Adipose tissue (tissue), 3 donors: ENCODE measurements around the gene SLC16A5. TPM values are rescaled to one million over a fixed set of nuclear protein-coding genes. Genes with fewer than 3 reads are reported as not detected.

ENCODE experiments used
- H3K27ac ChIP-seq: one replicate; pipeline ENCODE4 v1.5.1; 2013; ENCODE audit warnings: low read depth, low read length
- WGBS, 3 donors: extraction: QIAGEN DNeasy Blood & Tissue Kit; methylation state at CpG; one replicate each; pipeline ENCODE4 v1.1.7; 2013; 5-methylcytosine and 5-hydroxymethylcytosine counted together
- polyA plus RNA-seq, 3 donors: library from polyadenylated mRNA; stranded (reverse); fragments of 200-250 nt; gene quantifications; one replicate each; pipeline ENCODE4 v1.2.3, GENCODE V29; 2013
- donor health status: healthy with polysubstance abuse.
- donor health status: Bipolar disorder and iron deficiency.
- donor health status: healthy.

Gene SLC16A5
- polyA plus RNA-seq, 3 donors, result 2.0 to 7.1 (median 5.6) TPM

GRCh38 chr17:75078284-75079022 lies 9.3 kb upstream of the SLC16A5 start:
- H3K27ac ChIP-seq, result no peak overlapping the region
- 64 to 71% (median 68%) methylated on average over 17 of the region's 17 CpGs for WGBS, 3 donors

- H3K27ac ChIP-seq, result no peak overlapping the region
- WGBS, 3 donors, result 71 to 75% (median 74%) methylated on average over 8 of the region's 8 CpGs
Observed at GRCh38 chr17:75079023-75079373, 8.8 kb upstream of the SLC16A5 start.

GRCh38 chr17:75081611-75082540 lies 5.9 kb upstream of the SLC16A5 start:
- 83 to 89% (median 85%) methylated on average over 13 of the region's 13 CpGs for WGBS, 3 donors
- no peak overlapping the region for H3K27ac ChIP-seq

GRCh38 chr17:75082683-75083082 lies 5.1 kb upstream of the SLC16A5 start:
- no peak overlapping the region for H3K27ac ChIP-seq
- WGBS, 3 donors, result 76 to 86% (median 80%) methylated on average over 6 of the region's 6 CpGs

GRCh38 chr17:75084039-75084660 lies 3.6 kb upstream of the SLC16A5 start:
- no peak overlapping the region for H3K27ac ChIP-seq
- WGBS, 3 donors, result 57 to 63% (median 62%) methylated on average over 14 of the region's 14 CpGs

- no peak overlapping the region for H3K27ac ChIP-seq
- 71 to 87% (median 84%) methylated on average over 15 of the region's 15 CpGs for WGBS, 3 donors
Observed at GRCh38 chr17:75086496-75087181, 1.1 kb upstream of the SLC16A5 start.

- 58 to 72% (median 69%) methylated on average over 12 of the region's 12 CpGs for WGBS, 3 donors
- no peak overlapping the region for H3K27ac ChIP-seq
Observed at GRCh38 chr17:75087182-75087557, 584 bp upstream of the SLC16A5 start.

GRCh38 chr17:75088465-75089417 lies 987 bp downstream of the SLC16A5 start:
- peak overlapping the region; percentile 31 for H3K27ac ChIP-seq
- WGBS, 3 donors, result 73 to 85% (median 77%) methylated on average over 11 of the region's 11 CpGs

GRCh38 chr17:75090871-75091854 lies 3.4 kb downstream of the SLC16A5 start:
- no peak overlapping the region for H3K27ac ChIP-seq
- WGBS, 3 donors, result 43 to 51% (median 50%) methylated on average over 19 of the region's 19 CpGs

- whole genome bisulfite sequencing, 3 donors, result 70 to 83% (median 79%) methylated on average over 10 of the region's 10 CpGs
- H3K27ac ChIP-seq, result no peak overlapping the region
Observed at GRCh38 chr17:75091855-75092327, 4.1 kb downstream of the SLC16A5 start.

- 86 to 90% (median 87%) methylated on average over 18 of the region's 18 CpGs for WGBS, 3 donors
Observed at GRCh38 chr17:75093548-75094158, 5.9 kb downstream of the SLC16A5 start.

GRCh38 chr17:75094871-75095399 lies 7.2 kb downstream of the SLC16A5 start:
- WGBS, 3 donors, result 72 to 79% (median 73%) methylated on average over 15 to 16 of the region's 16 CpGs
- no peak overlapping the region for H3K27ac ChIP-seq

More at GRCh38 chr17:75093548-75094158, 5.9 kb downstream of the SLC16A5 start:
- H3K27ac ChIP-seq, result no peak overlapping the region

- no peak overlapping the region for H3K27ac ChIP-seq
- whole genome bisulfite sequencing, 3 donors, result 25 to 37% (median 30%) methylated on average over 14 of the region's 14 CpGs
Observed at GRCh38 chr17:75096082-75096625, 8.4 kb downstream of the SLC16A5 start.

- no peak overlapping the region for H3K27ac ChIP-seq
- 52 to 98% (median 97%) methylated on average over 7 of the region's 7 CpGs for WGBS, 3 donors
Observed at GRCh38 chr17:75097865-75098264, 10.1 kb downstream of the SLC16A5 start.

- WGBS, 3 donors, result 92 to 97% (median 96%) methylated on average over 7 of the region's 7 CpGs
- no peak overlapping the region for H3K27ac ChIP-seq
Observed at GRCh38 chr17:75098861-75099260, 11.1 kb downstream of the SLC16A5 start.
